Liver (tissue), 9 donors: ENCODE data around the gene ERCC3. TPM values are rescaled to one million over a fixed set of nuclear protein-coding genes. Genes with fewer than 3 reads are reported as not detected.
A peak's percentile ranks its signal among the peaks of the same experiment; 100 is the strongest.

ENCODE experiments used
- DNase-seq: peaks from one replicate; pipeline ENCODE4 v3.0.0-alpha.2; 2017; ENCODE audit warnings: low spot score
- H3K27ac ChIP-seq, 2 donors: one replicate each; pipeline ENCODE4 v1.7.0; 2013; ENCODE audit warnings: inconsistent platforms in 2 of 2, low read length in 2 of 2, control low read depth in 1 of 2, low read depth in 1 of 2, mild to moderate bottlenecking in 1 of 2
- H3K27me3 ChIP-seq, 4 donors: one replicate each; pipeline versions ENCODE4 v1.6.1 to v1.7.0; 2013; ENCODE audit warnings: low read length in 3 of 4, inconsistent platforms in 1 of 4, mild to moderate bottlenecking in 1 of 4, moderate library complexity in 1 of 4; ENCODE audit not compliant: control insufficient read depth in 4 of 4, insufficient read depth in 4 of 4
- H3K36me3 ChIP-seq, 4 donors: one replicate each; pipeline versions ENCODE4 v1.6.1 to v1.7.0; 2013; ENCODE audit warnings: low read length in 3 of 4, mild to moderate bottlenecking in 3 of 4, low read depth in 1 of 4, moderate library complexity in 1 of 4; ENCODE audit not compliant: control insufficient read depth in 4 of 4, insufficient read depth in 3 of 4
- H3K4me1 ChIP-seq, 4 donors: one replicate each; pipeline versions ENCODE4 v1.6.1 to v1.7.0; 2013; ENCODE audit warnings: low read length in 3 of 4, mild to moderate bottlenecking in 3 of 4, moderate library complexity in 1 of 4; ENCODE audit not compliant: control insufficient read depth in 4 of 4, insufficient read depth in 4 of 4
- H3K4me3 ChIP-seq, 3 donors: one replicate each; pipeline versions ENCODE4 v1.6.1 to v1.7.0; 2013; ENCODE audit warnings: low read length in 3 of 3, control low read depth in 1 of 3, low read depth in 1 of 3, mild to moderate bottlenecking in 1 of 3
- H3K9ac ChIP-seq, 2 donors: one replicate each; pipeline ENCODE4 v1.7.0; 2013; ENCODE audit warnings: low read length in 2 of 2, mild to moderate bottlenecking in 2 of 2, moderate library complexity in 2 of 2, control low read depth in 1 of 2, low read depth in 1 of 2
- H3K9me3 ChIP-seq, 4 donors: one replicate each; pipeline versions ENCODE4 v1.6.1 to v1.7.0; 2013; ENCODE audit warnings: low read length in 3 of 4; ENCODE audit not compliant: control insufficient read depth in 4 of 4
- EGR1 ChIP-seq, 2 donors: IDR thresholded peaks; 2 replicates each; pipeline ENCODE4 v1.6.1; 2016 to 2018; ENCODE audit warnings: antibody characterized with exemption in 2 of 2, low read depth in 2 of 2
- FOXA2 ChIP-seq: IDR thresholded peaks from 2 replicates; pipeline ENCODE4 v1.6.1; 2016; ENCODE audit warnings: antibody characterized with exemption
- GABPA ChIP-seq, 2 donors: IDR thresholded peaks in 1 of 2; conservative IDR thresholded peaks in 1 of 2; 2 replicates each; pipeline ENCODE4 v1.6.1; 2016; ENCODE audit warnings: antibody characterized with exemption in 2 of 2, mild to moderate bottlenecking in 1 of 2, moderate library complexity in 1 of 2
- HNF4A ChIP-seq, 2 donors: conservative IDR thresholded peaks; 2 replicates each; pipeline ENCODE4 v1.6.1; 2016; ENCODE audit warnings: antibody characterized with exemption in 2 of 2, mild to moderate bottlenecking in 2 of 2
- HNF4G ChIP-seq: IDR thresholded peaks from 2 replicates; pipeline ENCODE4 v1.6.1; 2016; ENCODE audit warnings: antibody characterized with exemption
- JUND ChIP-seq, 2 donors: IDR thresholded peaks; 2 replicates each; pipeline ENCODE4 v1.6.1; 2016; ENCODE audit warnings: antibody characterized with exemption in 2 of 2
- RAD21 ChIP-seq, 2 donors: IDR thresholded peaks; 2 replicates each; pipeline ENCODE4 v1.6.1; 2016; ENCODE audit warnings: antibody characterized with exemption in 2 of 2, mild to moderate bottlenecking in 2 of 2
- SP1 ChIP-seq: IDR thresholded peaks from 2 replicates; pipeline ENCODE4 v1.6.1; 2018; ENCODE audit warnings: antibody characterized with exemption, mild to moderate bottlenecking
- TAF1 ChIP-seq: conservative IDR thresholded peaks from 2 replicates; pipeline ENCODE4 v1.6.1; 2016; ENCODE audit warnings: antibody characterized with exemption, mild to moderate bottlenecking
- WGBS: extraction: QIAGEN DNeasy Blood & Tissue Kit; methylation state at CpG from one replicate; pipeline ENCODE4 v1.1.7; 2013; 5-methylcytosine and 5-hydroxymethylcytosine counted together
- polyA plus RNA-seq, 2 donors: library from polyadenylated mRNA; stranded (reverse) in 1 of 2; unstranded in 1 of 2; fragments of 200-250 nt in 1 of 2; fragments of >200 nt in 1 of 2; fragmentation: Nextera tagmentation in 1 of 2; extraction: Ambion mirVana in 1 of 2; gene quantifications; one replicate each; pipeline versions ENCODE4 v1.2.1 to v1.2.3, GENCODE V29; 2013 to 2015
- total RNA-seq, 2 donors: library from RNA; depleted of rRNA; stranded (reverse); fragments of >200 nt; gene quantifications; one replicate each; pipeline ENCODE4 v1.2.3, GENCODE V29; 2014
- TF ChIP-seq, protein P1 (sequence below): IDR thresholded peaks from 2 replicates; pipeline ENCODE4 v1.6.1; 2016; ENCODE audit warnings: antibody characterized with exemption, mild to moderate bottlenecking
- TF ChIP-seq, protein P2 (sequence below): IDR thresholded peaks from 2 replicates; pipeline ENCODE4 v1.6.1; 2016; ENCODE audit warnings: antibody characterized with exemption
- donor health status: healthy.
- donor health status: healthy.
- donor health status: healthy.
- donor health status: healthy.
- donor health status: healthy.

Gene ERCC3
- total and polyA plus RNA-seq, 4 donors: 12.4 to 38.3 (median 17.4) TPM

DNA sequence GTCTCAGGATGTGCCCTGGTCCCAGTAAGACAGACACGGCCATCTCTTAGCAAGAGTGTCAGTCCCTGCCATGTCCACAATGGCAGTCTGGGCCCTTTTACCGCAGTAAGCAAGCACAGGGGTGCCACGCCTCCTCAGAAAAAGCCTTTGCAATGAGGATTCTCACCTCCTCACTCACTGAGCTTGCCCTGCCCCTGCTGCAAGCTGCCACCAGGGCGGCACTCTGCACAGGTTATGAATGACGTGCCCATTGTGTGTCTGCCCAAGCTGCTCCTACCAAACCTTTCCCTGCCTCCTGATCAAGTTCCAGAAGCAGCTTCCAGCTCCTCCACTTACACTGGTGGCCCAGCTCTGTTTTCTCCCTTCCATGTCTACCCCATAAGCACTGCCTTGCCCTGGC is 23.3 kb downstream of the ERCC3 start:
- DNase-seq: no peak
- 98% methylated on average over 5 of the region's 5 CpGs for WGBS
- H3K36me3 ChIP-seq: peaks cover 19 to 54% (median 38%) of the 10 kb centered on the region in 4 donors

GRCh38 chr2:127261804-127262406 is 32.0 kb downstream of the ERCC3 start:
- Histone ChIP-seq H3K4me3 (no peak overlapping the region), H3K9me3 (no peaks in the 10 kb centered on the region), H3K36me3 (peaks cover 6 to 53% (median 26%) of the 10 kb centered on the region in 4 donors), H3K27ac (no peak overlapping the region), H3K4me1 (no peaks in the 10 kb centered on the region), H3K9ac (no peak overlapping the region), H3K27me3 (no peaks in the 10 kb centered on the region)
- TF ChIP-seq JUND (IDR thresholded peaks at IDR 0.05) (no peak), SP1 (no peak), HNF4A (conservative IDR thresholded peaks at IDR 0.05) (no peak), TAF1 (no peak)
- TF ChIP-seq, protein P1, sequence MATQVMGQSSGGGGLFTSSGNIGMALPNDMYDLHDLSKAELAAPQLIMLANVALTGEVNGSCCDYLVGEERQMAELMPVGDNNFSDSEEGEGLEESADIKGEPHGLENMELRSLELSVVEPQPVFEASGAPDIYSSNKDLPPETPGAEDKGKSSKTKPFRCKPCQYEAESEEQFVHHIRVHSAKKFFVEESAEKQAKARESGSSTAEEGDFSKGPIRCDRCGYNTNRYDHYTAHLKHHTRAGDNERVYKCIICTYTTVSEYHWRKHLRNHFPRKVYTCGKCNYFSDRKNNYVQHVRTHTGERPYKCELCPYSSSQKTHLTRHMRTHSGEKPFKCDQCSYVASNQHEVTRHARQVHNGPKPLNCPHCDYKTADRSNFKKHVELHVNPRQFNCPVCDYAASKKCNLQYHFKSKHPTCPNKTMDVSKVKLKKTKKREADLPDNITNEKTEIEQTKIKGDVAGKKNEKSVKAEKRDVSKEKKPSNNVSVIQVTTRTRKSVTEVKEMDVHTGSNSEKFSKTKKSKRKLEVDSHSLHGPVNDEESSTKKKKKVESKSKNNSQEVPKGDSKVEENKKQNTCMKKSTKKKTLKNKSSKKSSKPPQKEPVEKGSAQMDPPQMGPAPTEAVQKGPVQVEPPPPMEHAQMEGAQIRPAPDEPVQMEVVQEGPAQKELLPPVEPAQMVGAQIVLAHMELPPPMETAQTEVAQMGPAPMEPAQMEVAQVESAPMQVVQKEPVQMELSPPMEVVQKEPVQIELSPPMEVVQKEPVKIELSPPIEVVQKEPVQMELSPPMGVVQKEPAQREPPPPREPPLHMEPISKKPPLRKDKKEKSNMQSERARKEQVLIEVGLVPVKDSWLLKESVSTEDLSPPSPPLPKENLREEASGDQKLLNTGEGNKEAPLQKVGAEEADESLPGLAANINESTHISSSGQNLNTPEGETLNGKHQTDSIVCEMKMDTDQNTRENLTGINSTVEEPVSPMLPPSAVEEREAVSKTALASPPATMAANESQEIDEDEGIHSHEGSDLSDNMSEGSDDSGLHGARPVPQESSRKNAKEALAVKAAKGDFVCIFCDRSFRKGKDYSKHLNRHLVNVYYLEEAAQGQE: no peak
- TF ChIP-seq, protein P2, sequence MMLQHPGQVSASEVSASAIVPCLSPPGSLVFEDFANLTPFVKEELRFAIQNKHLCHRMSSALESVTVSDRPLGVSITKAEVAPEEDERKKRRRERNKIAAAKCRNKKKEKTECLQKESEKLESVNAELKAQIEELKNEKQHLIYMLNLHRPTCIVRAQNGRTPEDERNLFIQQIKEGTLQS: no peak
- no peak for DNase-seq
- WGBS: 96% methylated on average over 8 of the region's 8 CpGs

More for the DNA sequence above, 23.3 kb downstream of the ERCC3 start:
- Histone ChIP-seq H3K4me3 (no peak overlapping the region), H3K4me1 (no peaks in the 10 kb centered on the region), H3K27me3 (no peaks in the 10 kb centered on the region), H3K9me3 (no peaks in the 10 kb centered on the region), H3K27ac (no peak overlapping the region), H3K9ac (no peak overlapping the region)
- TF ChIP-seq FOXA2 (no peak), RAD21 (IDR thresholded peaks at IDR 0.05) (peak in 1 of 2 donors; percentile 36), TAF1 (no peak)

GRCh38 chr2:127259355-127259754 is 34.6 kb downstream of the ERCC3 start:
- no peak overlapping the region for H3K4me3 ChIP-seq
- no peak for DNase-seq
- 98% methylated on average over 5 of the region's 5 CpGs for WGBS
- no peaks in the 10 kb centered on the region for H3K9me3 ChIP-seq
- H3K9ac ChIP-seq: no peak overlapping the region
- H3K27me3 ChIP-seq: no peaks in the 10 kb centered on the region
- no peak overlapping the region for H3K27ac ChIP-seq
- peaks cover 0 to 4% (median 0%) of the 10 kb centered on the region in 4 donors for H3K4me1 ChIP-seq
- peaks cover 4 to 58% (median 27%) of the 10 kb centered on the region in 4 donors for H3K36me3 ChIP-seq
- no peak for TF ChIP-seq HNF4A (conservative IDR thresholded peaks at IDR 0.05)
- TF ChIP-seq HNF4G: no peak
- no peak for TF ChIP-seq EGR1 (IDR thresholded peaks at IDR 0.05; ENCODE audit: low read depth in 2 of 2)
- no peak for TF ChIP-seq GABPA (IDR thresholded peaks at IDR 0.05 in 1 of 2, conservative IDR thresholded peaks at IDR 0.05 in 1 of 2)
- TF ChIP-seq SP1: no peak
